HEK293T (cell line): Measurements from ENCODE around the gene SLC35D2.

Experiments used
- CTCF ChIA-PET: fragments of 350-600 bp; formaldehyde crosslinking; extraction: SDS; loops from one replicate; lab custom pipeline; 2021; ENCODE audit warnings: antibody characterized with exemption, inconsistent platforms; lab: Yijun Ruan, JAX
- POLR2A ChIA-PET: fragments of 350-600 bp; formaldehyde crosslinking; extraction: SDS; loops from one replicate; lab custom pipeline; 2020; ENCODE audit warnings: antibody characterized with exemption, inconsistent platforms; lab: Yijun Ruan, JAX
- DNase-seq: peaks from one replicate; pipeline ENCODE4 v3.0.0; 2012; ENCODE audit warnings: mixed read lengths; ENCODE audit errors: extremely low spot score
- ARNT ChIP-seq: fragments of 450-650 bp; IDR thresholded peaks from 2 replicates; pipeline ENCODE4 v1.6.1; 2017; ENCODE audit warnings: mild to moderate bottlenecking
- BHLHE40 ChIP-seq: fragments of 450-650 bp; IDR thresholded peaks from 2 replicates; pipeline ENCODE4 v1.6.1; 2016; ENCODE audit warnings: mild to moderate bottlenecking, moderate library complexity, borderline replicate concordance
- CTBP1 ChIP-seq: fragments of 450-650 bp; IDR thresholded peaks from 2 replicates; pipeline ENCODE4 v1.6.1; 2016; ENCODE audit warnings: borderline replicate concordance
- ELF4 ChIP-seq: fragments of 450-650 bp; IDR thresholded peaks from 2 replicates; pipeline ENCODE4 v1.6.1; 2017; ENCODE audit warnings: antibody characterized with exemption
- FOXA1 ChIP-seq: fragments of 450-650 bp; IDR thresholded peaks from 2 replicates; pipeline ENCODE4 v1.6.1; 2016; ENCODE audit warnings: mild to moderate bottlenecking
- FOXK2 ChIP-seq: fragments of 450-650 bp; IDR thresholded peaks from 2 replicates; pipeline ENCODE4 v1.6.1; 2016; ENCODE audit warnings: mild to moderate bottlenecking
- FOXM1 ChIP-seq: fragments of 450-650 bp; IDR thresholded peaks from 2 replicates; pipeline ENCODE4 v1.6.1; 2017; ENCODE audit warnings: mild to moderate bottlenecking, borderline replicate concordance
- HDGF ChIP-seq: fragments of 450-650 bp; IDR thresholded peaks from 2 replicates; pipeline ENCODE4 v1.6.1; 2017; ENCODE audit warnings: antibody characterized with exemption, borderline replicate concordance
- L3MBTL2 ChIP-seq: fragments of 450-650 bp; conservative IDR thresholded peaks from 2 replicates; pipeline ENCODE4 v1.6.1; 2016; ENCODE audit warnings: mild to moderate bottlenecking
- LEF1 ChIP-seq: fragments of 450-650 bp; IDR thresholded peaks from 2 replicates; pipeline ENCODE4 v1.6.1; 2017; ENCODE audit warnings: mild to moderate bottlenecking, borderline replicate concordance
- NFRKB ChIP-seq: fragments of 450-650 bp; IDR thresholded peaks from 2 replicates; pipeline ENCODE4 v1.6.1; 2016; ENCODE audit warnings: mild to moderate bottlenecking, moderate library complexity
- PKNOX1 ChIP-seq: fragments of 450-650 bp; IDR thresholded peaks from 2 replicates; pipeline ENCODE4 v1.6.1; 2016
- SP1 ChIP-seq: fragments of 450-650 bp; IDR thresholded peaks from 2 replicates; pipeline ENCODE4 v1.6.1; 2017
- SUZ12 ChIP-seq: fragments of 450-650 bp; IDR thresholded peaks from 2 replicates; pipeline ENCODE4 v1.6.1; 2016; ENCODE audit warnings: mild to moderate bottlenecking
- TARDBP ChIP-seq: fragments of 450-650 bp; IDR thresholded peaks from 2 replicates; pipeline ENCODE4 v1.6.1; 2016
- ZNF384 ChIP-seq: fragments of 450-650 bp; IDR thresholded peaks from 2 replicates; pipeline ENCODE4 v1.6.1; 2016

The SLC35D2 gene

GRCh38 chr9:96394832-96395496 lies 11.5 kb upstream of the SLC35D2 start:
- DNase-seq = no peak
- ChIA-PET POLR2A (no interaction called here), CTCF (interaction anchor here (0.6 kb wide), 1 partner anchor 1311 kb away, joined by 3 read pairs; no protein-coding TSS in a partner anchor)
- TF ChIP-seq BHLHE40 (no peak), ZNF384 (no peak), FOXM1 (no peak), PKNOX1 (no peak), FOXA1 (no peak), ELF4 (no peak), TARDBP (no peak), LEF1 (no peak), NFRKB (no peak)

GRCh38 chr9:96392263-96392662 lies 8.8 kb upstream of the SLC35D2 start:
- no peak for DNase-seq
- ChIA-PET CTCF (no interaction called here), POLR2A (no interaction called here)
- no peak for TF ChIP-seq ARNT
- no peak for TF ChIP-seq FOXK2
- no peak for TF ChIP-seq CTBP1
- no peak for TF ChIP-seq NFRKB
- TF ChIP-seq HDGF = no peak
- no peak for TF ChIP-seq ELF4
- TF ChIP-seq SP1 = no peak
- no peak for TF ChIP-seq PKNOX1
- TF ChIP-seq ZNF384 = no peak
- TF ChIP-seq TARDBP = no peak
- TF ChIP-seq BHLHE40 = no peak
- no peak for TF ChIP-seq FOXM1

GRCh38 chr9:96391021-96391765 lies 7.7 kb upstream of the SLC35D2 start:
- TF ChIP-seq FOXK2 (no peak), TARDBP (no peak), SP1 (no peak), SUZ12 (no peak), CTBP1 (no peak)
- CTCF ChIA-PET = no interaction called here
- POLR2A ChIA-PET = no interaction called here

GRCh38 chr9:96388144-96388543 lies 4.6 kb upstream of the SLC35D2 start:
- DNase-seq = no peak
- ChIA-PET CTCF (no interaction called here), POLR2A (no interaction called here)
- TF ChIP-seq PKNOX1 (no peak), FOXK2 (no peak), NFRKB (no peak), TARDBP (no peak)

More at GRCh38 chr9:96391021-96391765, 7.7 kb upstream of the SLC35D2 start:
- no peak for DNase-seq

GRCh38 chr9:96386157-96386556 lies 2.6 kb upstream of the SLC35D2 start:
- CTCF ChIA-PET = no interaction called here
- TF ChIP-seq ELF4 (no peak), HDGF (no peak), LEF1 (no peak), TARDBP (no peak), FOXK2 (no peak), SUZ12 (no peak), BHLHE40 (no peak), ARNT (no peak), FOXM1 (no peak), SP1 (no peak), PKNOX1 (no peak), FOXA1 (no peak), L3MBTL2 (no peak), NFRKB (no peak)
- POLR2A ChIA-PET = no interaction called here

GRCh38 chr9:96382839-96383164 lies 709 bp downstream of the SLC35D2 start:
- no peak for DNase-seq
- ChIA-PET POLR2A (no interaction called here), CTCF (no interaction called here)
- no peak for TF ChIP-seq FOXK2

More at GRCh38 chr9:96386157-96386556, 2.6 kb upstream of the SLC35D2 start:
- no peak for DNase-seq
